Loucy (cell line): ENCODE data around the gene KCNMA1.

ENCODE experiments used
- H2AFZ ChIP-seq: fragments of 200-600 bp; sonication (generic); 2 replicates; pipeline ENCODE4 v1.6.0; 2016; ENCODE audit warnings: antibody characterized with exemption, mild to moderate bottlenecking, low read length, moderate library complexity
- H3F3A ChIP-seq: fragments of 200-600 bp; 2 replicates; pipeline ENCODE4 v1.6.0; 2016; ENCODE audit warnings: antibody characterized with exemption, low read depth, mild to moderate bottlenecking
- H3K27me3 ChIP-seq: fragments of 200-600 bp; sonication (generic); 2 replicates; pipeline ENCODE4 v1.6.1; 2014; ENCODE audit warnings: low read length, mild to moderate bottlenecking; ENCODE audit not compliant: insufficient read depth, poor library complexity, severe bottlenecking
- H3K36me3 ChIP-seq: fragments of 200-600 bp; sonication (generic); 2 replicates; pipeline ENCODE4 v1.6.1; 2016; ENCODE audit warnings: low read length; ENCODE audit not compliant: insufficient read depth
- H3K4me1 ChIP-seq: fragments of 200-600 bp; sonication (generic); 2 replicates; pipeline ENCODE4 v1.5.1; 2014; ENCODE audit warnings: low read length, mild to moderate bottlenecking; ENCODE audit not compliant: insufficient read depth, poor library complexity, severe bottlenecking
- H3K4me2 ChIP-seq: fragments of 200-600 bp; sonication (generic); 2 replicates; pipeline ENCODE4 v1.6.0; 2014; ENCODE audit warnings: antibody characterized with exemption, low read length, low read depth, mild to moderate bottlenecking; ENCODE audit not compliant: poor library complexity, severe bottlenecking
- H3K4me3 ChIP-seq: fragments of 200-600 bp; sonication (generic); 2 replicates; pipeline ENCODE4 v1.5.1; 2014; ENCODE audit warnings: low read length, mild to moderate bottlenecking, mixed read lengths; ENCODE audit not compliant: poor library complexity, severe bottlenecking
- H3K79me2 ChIP-seq: fragments of 200-600 bp; sonication (generic); 2 replicates; pipeline ENCODE4 v1.6.1; 2014; ENCODE audit warnings: low read length; ENCODE audit not compliant: insufficient read depth
- H3K9ac ChIP-seq: fragments of 200-600 bp; sonication (generic); 2 replicates; pipeline ENCODE4 v1.6.0; 2014; ENCODE audit warnings: mild to moderate bottlenecking, low read depth, low read length, moderate library complexity; ENCODE audit not compliant: poor library complexity, severe bottlenecking
- H3K9me2 ChIP-seq: fragments of 200-600 bp; sonication (generic); replicated peaks from 2 replicates; pipeline ENCODE4 v1.6.1; 2016; ENCODE audit warnings: low read depth, low read length, mixed read lengths
- H3K9me3 ChIP-seq: fragments of 200-600 bp; sonication (generic); 2 replicates; pipeline ENCODE4 v1.6.1; 2014; ENCODE audit warnings: mild to moderate bottlenecking, antibody characterized with exemption, low read length, low read depth; ENCODE audit not compliant: insufficient read depth
- H4K20me1 ChIP-seq: fragments of 200-600 bp; sonication (generic); 2 replicates; pipeline ENCODE4 v1.6.0; 2014; ENCODE audit warnings: antibody characterized with exemption, low read length, mild to moderate bottlenecking; ENCODE audit not compliant: insufficient read depth, poor library complexity, severe bottlenecking
- CTCF ChIP-seq: fragments of 200-600 bp; sonication (generic); conservative IDR thresholded peaks from 2 replicates; pipeline ENCODE4 v1.5.1; 2014; ENCODE audit warnings: mild to moderate bottlenecking, antibody characterized with exemption, low read length
- EZH2phosphoT487 ChIP-seq: fragments of 200-600 bp; IDR thresholded peaks from 2 replicates; pipeline ENCODE4 v1.6.1; 2018; ENCODE audit warnings: antibody characterized with exemption, mild to moderate bottlenecking, moderate library complexity, borderline replicate concordance

The KCNMA1 gene

GRCh38 chr10:77459905-77460304 lies 177.7 kb downstream of the KCNMA1 start:
- Histone ChIP-seq H3K27me3 (no peaks in the 10 kb centered on the region), H4K20me1 (no peaks in the 10 kb centered on the region)

GRCh38 chr10:77458986-77459590 lies 178.5 kb downstream of the KCNMA1 start:
- no peak for TF ChIP-seq EZH2phosphoT487
- no peak for TF ChIP-seq CTCF
- H4K20me1 ChIP-seq = no peaks in the 10 kb centered on the region
- H2AFZ ChIP-seq = no peak overlapping the region
- no peaks in the 10 kb centered on the region for H3K36me3 ChIP-seq
- no peak overlapping the region for H3K4me3 ChIP-seq
- no peaks in the 10 kb centered on the region for H3K79me2 ChIP-seq
- H3K4me2 ChIP-seq = no peak overlapping the region
- H3K9me2 ChIP-seq = no peaks in the 10 kb centered on the region
- H3K9me3 ChIP-seq = no peaks in the 10 kb centered on the region
- H3F3A ChIP-seq = no peaks in the 10 kb centered on the region
- no peaks in the 10 kb centered on the region for H3K4me1 ChIP-seq
- H3K9ac ChIP-seq = no peak overlapping the region
- no peaks in the 10 kb centered on the region for H3K27me3 ChIP-seq

More at GRCh38 chr10:77459905-77460304, 177.7 kb downstream of the KCNMA1 start:
- Histone ChIP-seq H3K9me2 (no peaks in the 10 kb centered on the region), H3K4me1 (no peaks in the 10 kb centered on the region), H3F3A (no peaks in the 10 kb centered on the region), H3K9ac (no peak overlapping the region), H3K36me3 (no peaks in the 10 kb centered on the region), H3K4me2 (no peak overlapping the region), H3K9me3 (no peaks in the 10 kb centered on the region), H2AFZ (no peak overlapping the region), H3K79me2 (no peaks in the 10 kb centered on the region), H3K4me3 (no peak overlapping the region)
- TF ChIP-seq EZH2phosphoT487 (no peak), CTCF (no peak)

DNA sequence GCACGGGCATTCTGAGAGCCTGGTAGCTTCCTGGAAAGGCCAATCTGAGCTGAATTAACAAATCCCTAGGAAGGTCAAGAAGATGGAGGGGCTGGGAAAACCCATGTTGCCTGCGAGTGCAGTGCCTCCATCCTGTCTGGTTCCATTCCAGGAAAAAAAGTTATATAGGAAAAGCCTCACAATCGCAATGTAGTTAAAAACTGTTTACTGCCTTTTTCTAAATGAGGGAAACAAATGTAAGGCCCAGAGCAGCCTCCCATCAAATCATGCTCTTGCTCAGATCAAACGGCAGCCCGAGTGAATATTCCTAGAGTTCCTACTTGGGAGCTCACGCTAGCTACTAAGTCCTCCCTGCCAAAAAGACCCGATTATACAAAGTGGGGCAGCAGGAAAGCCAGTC lies 179.9 kb downstream of the KCNMA1 start:
- Histone ChIP-seq H3F3A (no peaks in the 10 kb centered on the region), H3K9me3 (no peaks in the 10 kb centered on the region), H2AFZ (no peak overlapping the region), H4K20me1 (no peaks in the 10 kb centered on the region), H3K4me1 (no peaks in the 10 kb centered on the region), H3K4me2 (no peak overlapping the region), H3K9ac (no peak overlapping the region), H3K79me2 (no peaks in the 10 kb centered on the region), H3K9me2 (no peaks in the 10 kb centered on the region), H3K36me3 (no peaks in the 10 kb centered on the region), H3K27me3 (no peaks in the 10 kb centered on the region), H3K4me3 (no peak overlapping the region)
- TF ChIP-seq EZH2phosphoT487 (no peak), CTCF (no peak)
